Transverse colon (tissue), 4 donors: ENCODE data around the gene GAS7.

Source experiments
- POLR2AphosphoS5 ChIP-seq, 3 donors: sonication (generic); formaldehyde crosslinking; IDR thresholded peaks; one replicate each; pipeline ENCODE4 v1.6.1; 2016; ENCODE audit warnings: antibody characterized with exemption in 3 of 3
- TF ChIP-seq, protein P1 (sequence below), 5 experiments: fragments of 200-600 bp in 3 of 5; fragments of 450-650 bp in 2 of 5; sonication (generic) in 3 of 5; IDR thresholded peaks; 1 replicate in 2 of 5; 2 replicates in 3 of 5; pipeline ENCODE4 v1.5.1; 2016 to 2017; ENCODE audit warnings: antibody characterized with exemption in 5 of 5, inconsistent platforms in 3 of 5, mild to moderate bottlenecking in 2 of 5, moderate library complexity in 1 of 5

DNA sequence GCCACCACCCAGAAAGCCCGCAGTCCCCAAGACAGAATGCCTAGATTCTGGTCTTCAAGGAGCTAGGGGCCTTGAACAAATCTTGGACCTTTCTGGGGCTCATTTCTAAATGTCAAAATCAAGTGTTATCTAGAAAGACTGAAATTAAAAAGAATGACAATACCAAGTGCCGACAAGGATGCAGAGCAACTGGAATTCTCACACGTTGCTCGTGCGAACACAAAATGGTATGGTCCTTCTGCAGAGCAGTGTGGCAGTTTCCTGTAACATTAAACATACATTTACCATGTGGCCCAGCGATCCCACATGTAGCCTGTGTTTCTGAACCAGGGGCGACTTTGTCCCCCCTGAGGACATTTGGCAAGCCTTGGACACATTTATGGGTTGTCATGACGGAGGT, 137.9 kb downstream of the GAS7 start:
- TF ChIP-seq, protein P1, sequence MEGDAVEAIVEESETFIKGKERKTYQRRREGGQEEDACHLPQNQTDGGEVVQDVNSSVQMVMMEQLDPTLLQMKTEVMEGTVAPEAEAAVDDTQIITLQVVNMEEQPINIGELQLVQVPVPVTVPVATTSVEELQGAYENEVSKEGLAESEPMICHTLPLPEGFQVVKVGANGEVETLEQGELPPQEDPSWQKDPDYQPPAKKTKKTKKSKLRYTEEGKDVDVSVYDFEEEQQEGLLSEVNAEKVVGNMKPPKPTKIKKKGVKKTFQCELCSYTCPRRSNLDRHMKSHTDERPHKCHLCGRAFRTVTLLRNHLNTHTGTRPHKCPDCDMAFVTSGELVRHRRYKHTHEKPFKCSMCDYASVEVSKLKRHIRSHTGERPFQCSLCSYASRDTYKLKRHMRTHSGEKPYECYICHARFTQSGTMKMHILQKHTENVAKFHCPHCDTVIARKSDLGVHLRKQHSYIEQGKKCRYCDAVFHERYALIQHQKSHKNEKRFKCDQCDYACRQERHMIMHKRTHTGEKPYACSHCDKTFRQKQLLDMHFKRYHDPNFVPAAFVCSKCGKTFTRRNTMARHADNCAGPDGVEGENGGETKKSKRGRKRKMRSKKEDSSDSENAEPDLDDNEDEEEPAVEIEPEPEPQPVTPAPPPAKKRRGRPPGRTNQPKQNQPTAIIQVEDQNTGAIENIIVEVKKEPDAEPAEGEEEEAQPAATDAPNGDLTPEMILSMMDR (IDR thresholded peaks at IDR 0.05), result no peak
- no peak for TF ChIP-seq POLR2AphosphoS5 (IDR thresholded peaks at IDR 0.05)
